C4-2B (cell line): ENCODE data around the gene THUMPD2.

Source experiments
- ZFX ChIP-seq: fragments of 450-650 bp; IDR thresholded peaks from 2 replicates; pipeline ENCODE4 v1.6.1; 2017
- TF ChIP-seq, protein P1 (sequence below): fragments of 450-650 bp; conservative IDR thresholded peaks from 2 replicates; pipeline ENCODE4 v1.5.1; 2017; ENCODE audit warnings: mild to moderate bottlenecking

DNA sequence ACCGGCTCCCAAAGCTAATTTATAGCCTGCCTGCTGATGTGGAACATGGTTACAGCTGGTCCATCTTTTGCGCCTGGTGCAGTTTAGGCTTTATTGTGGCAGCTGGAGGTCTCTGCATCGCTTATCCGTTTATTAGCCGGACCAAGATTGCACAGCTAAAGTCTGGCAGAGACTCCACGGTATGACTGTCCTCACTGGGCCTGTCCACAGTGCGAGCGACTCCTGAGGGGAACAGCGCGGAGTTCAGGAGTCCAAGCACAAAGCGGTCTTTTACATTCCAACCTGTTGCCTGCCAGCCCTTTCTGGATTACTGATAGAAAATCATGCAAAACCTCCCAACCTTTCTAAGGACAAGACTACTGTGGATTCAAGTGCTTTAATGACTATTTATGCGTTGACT is 62.0 kb downstream of the THUMPD2 start:
- TF ChIP-seq, protein P1, sequence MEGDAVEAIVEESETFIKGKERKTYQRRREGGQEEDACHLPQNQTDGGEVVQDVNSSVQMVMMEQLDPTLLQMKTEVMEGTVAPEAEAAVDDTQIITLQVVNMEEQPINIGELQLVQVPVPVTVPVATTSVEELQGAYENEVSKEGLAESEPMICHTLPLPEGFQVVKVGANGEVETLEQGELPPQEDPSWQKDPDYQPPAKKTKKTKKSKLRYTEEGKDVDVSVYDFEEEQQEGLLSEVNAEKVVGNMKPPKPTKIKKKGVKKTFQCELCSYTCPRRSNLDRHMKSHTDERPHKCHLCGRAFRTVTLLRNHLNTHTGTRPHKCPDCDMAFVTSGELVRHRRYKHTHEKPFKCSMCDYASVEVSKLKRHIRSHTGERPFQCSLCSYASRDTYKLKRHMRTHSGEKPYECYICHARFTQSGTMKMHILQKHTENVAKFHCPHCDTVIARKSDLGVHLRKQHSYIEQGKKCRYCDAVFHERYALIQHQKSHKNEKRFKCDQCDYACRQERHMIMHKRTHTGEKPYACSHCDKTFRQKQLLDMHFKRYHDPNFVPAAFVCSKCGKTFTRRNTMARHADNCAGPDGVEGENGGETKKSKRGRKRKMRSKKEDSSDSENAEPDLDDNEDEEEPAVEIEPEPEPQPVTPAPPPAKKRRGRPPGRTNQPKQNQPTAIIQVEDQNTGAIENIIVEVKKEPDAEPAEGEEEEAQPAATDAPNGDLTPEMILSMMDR: no peak
- no peak for TF ChIP-seq ZFX
